GM13977 (cell line): ENCODE data around the gene RNF146.

Experiments used
- DNase-seq: peaks from one replicate; pipeline ENCODE4 v3.0.0; 2012; ENCODE audit warnings: low spot score
- CTCF ChIP-seq: IDR thresholded peaks from 2 replicates; pipeline ENCODE4 v1.5.1; 2012; ENCODE audit warnings: mild to moderate bottlenecking, control low read depth; ENCODE audit not compliant: insufficient read depth; ENCODE audit errors: extremely low read depth, missing control alignments
- in situ Hi-C: fragments of 300-500 bp; cut with MboI; formaldehyde crosslinking; loops from one replicate; pipeline ENCODE4 v1.12.0; 2022; ENCODE audit warnings: low sequenced_read_pairs, low pct_unique_long_range_greater_than_20kb, mixed read lengths, inconsistent platforms; ENCODE audit not compliant: unreplicated experiment

Gene RNF146

DNA sequence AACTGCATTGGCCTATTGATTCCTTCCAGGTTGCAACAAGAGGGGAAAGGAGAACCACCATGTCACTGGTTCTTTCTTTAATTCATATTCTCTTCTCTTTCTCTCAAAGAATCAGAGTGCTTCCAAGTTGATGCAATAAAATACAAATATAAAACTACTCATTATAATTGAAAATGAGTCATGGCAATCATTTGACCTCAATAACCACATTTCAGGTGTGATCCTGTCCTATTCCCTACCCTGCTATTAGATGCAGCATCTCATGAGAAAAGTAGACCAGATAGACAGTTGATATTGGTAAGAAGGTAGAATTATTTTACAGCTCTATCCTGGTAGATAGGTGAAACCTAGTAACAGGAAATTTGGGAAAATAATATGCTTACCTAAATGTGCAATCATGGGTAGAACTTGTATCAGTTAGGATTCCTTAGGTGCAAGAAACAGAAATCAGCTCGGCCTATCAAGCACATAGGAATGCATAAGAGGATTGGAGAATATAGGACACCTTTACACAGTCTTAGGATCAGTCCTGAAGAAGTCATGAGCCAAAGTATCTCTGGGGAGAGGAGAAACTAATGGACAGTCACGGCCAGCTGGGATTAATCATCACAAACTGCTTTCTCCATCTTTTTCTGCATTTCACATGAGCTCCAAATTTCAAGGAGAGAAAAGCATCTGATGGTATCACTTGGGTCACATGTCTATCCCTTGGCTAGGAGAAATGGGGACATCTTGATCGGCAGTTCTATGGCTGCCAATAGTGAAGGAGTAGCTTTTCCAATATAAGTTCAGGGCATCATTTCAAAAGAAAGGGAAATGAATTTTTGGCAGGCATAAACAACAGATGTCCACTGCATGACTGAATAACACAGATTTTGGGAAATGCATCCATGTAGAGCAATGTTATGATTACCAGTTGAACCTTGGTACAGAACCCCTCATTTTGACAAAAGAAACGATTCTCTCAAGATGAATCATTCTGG lies 19.3 kb upstream of the RNF146 start:
- DNase-seq, result no peak
- in situ Hi-C loops, result no loop called here
- TF ChIP-seq CTCF, result no peak

DNA sequence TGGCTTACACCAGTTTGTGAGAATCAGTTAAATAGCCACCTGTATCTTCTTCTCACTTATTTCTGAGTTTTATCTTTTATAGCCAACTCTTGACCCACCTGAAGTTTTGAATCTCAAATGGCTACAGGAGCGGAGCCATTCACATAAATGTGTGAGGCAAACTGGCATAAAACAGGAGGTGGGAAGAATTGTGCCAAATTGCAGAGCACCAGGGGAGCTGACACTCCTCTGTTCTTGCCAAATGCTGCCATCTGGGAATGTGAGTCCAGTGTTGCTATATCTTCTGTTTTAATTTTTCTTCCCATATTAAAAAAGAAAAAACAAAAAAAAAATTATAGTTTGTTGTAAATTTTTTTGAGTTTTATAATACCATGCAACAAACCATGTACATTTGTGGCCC lies 17.0 kb upstream of the RNF146 start:
- DNase-seq, result no peak
- in situ Hi-C loops, result no loop called here
- no peak for TF ChIP-seq CTCF

- no peak for TF ChIP-seq CTCF
- in situ Hi-C loops, result no loop called here
These were observed 11.4 kb upstream of the RNF146 start for GRCh38 chr6:127255286-127255685.

GRCh38 chr6:127262896-127263295 lies 3.8 kb upstream of the RNF146 start:
- in situ Hi-C loops, result no loop called here
- DNase-seq, result no peak
- no peak for TF ChIP-seq CTCF

More at GRCh38 chr6:127255286-127255685, 11.4 kb upstream of the RNF146 start:
- no peak for DNase-seq

GRCh38 chr6:127263481-127263880 lies 3.2 kb upstream of the RNF146 start:
- in situ Hi-C loops, result no loop called here
- DNase-seq, result no peak

More at GRCh38 chr6:127263481-127263880, 3.2 kb upstream of the RNF146 start:
- TF ChIP-seq CTCF, result no peak
